ENCODE data around the gene BHMT2.

The BHMT2 gene

DNA sequence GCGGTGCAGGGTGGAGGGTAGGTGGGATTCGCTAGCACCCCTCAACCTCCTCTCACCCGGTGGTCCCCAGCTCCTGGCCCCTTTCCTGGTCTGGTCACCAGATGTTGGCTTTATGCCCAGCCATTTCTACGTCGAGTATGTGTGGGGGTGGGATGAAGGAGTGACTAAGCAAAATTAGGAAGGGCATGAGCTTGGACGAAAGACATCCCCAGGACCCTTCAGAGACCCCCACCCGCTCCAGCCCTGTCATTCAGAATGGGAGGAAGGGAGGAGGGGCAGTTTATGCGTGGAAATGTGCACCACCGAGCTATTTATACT, 742 bp downstream of the BHMT2 start:
- peak in 1 of 2 experiments; percentile 31 for DNase-seq (ENCODE audit: low read depth in 2 of 2)

DNA sequence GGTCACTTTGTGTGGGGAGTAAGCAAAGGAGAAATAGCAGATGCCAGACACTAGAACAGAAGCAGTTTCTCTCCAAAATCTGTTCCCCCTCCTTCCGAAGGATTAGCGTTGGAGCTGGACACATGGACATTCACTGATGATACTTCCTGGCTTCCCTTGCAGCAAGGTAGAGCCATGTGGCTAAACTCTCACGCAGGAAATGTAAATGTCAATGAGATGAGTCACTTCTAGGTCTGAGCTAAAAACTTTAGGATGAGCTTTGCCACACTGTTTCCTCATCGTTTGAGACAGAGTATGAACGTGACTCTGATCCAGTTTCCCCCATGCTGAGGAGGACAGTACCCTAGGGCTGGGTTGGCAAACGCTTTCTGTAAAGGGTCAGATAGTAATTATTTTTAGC, 5.1 kb downstream of the BHMT2 start:
- DNase-seq (ENCODE audit: low read depth in 2 of 2) = peak in 1 of 2 experiments; percentile 23

DNA sequence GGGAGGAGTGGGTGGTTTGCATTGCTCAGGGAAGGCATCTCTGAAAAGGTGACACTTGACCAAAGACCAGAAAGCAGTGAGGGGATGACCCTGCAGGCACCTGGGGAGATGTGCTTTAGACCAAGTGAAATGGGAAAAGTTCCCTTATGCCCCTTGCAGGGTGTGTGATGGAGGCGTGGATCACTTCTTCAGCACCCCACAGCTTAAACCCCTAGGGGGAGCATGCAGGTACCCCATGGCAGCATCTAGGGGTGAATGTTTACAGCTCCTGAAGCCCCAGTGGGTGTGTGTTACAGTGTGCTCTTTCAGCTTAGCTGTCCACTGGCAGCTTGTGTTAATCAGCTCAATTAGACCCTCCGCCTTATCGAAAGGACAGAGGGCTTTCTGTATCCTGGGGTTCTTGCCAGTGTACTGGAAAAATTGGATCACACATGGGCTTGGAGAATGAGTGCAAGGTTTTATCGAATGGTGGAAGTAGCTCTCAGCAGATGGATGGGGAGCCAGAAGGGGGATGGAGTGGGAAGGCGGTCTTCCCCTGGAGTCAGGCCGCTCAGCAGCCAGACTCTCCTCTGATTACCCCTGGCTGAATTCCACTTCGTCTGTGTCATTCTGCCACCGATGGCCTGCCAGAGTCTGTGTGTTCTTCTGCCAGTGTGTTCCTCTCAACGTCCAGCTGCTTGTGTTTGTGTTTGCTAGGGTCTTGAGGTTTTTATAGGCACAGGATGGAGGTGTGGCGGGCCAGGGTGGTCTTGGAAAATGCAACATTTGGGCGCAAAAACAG, 6.3 kb downstream of the BHMT2 start:
- DNase-seq (ENCODE audit: low read depth in 2 of 2) = no peak

DNA sequence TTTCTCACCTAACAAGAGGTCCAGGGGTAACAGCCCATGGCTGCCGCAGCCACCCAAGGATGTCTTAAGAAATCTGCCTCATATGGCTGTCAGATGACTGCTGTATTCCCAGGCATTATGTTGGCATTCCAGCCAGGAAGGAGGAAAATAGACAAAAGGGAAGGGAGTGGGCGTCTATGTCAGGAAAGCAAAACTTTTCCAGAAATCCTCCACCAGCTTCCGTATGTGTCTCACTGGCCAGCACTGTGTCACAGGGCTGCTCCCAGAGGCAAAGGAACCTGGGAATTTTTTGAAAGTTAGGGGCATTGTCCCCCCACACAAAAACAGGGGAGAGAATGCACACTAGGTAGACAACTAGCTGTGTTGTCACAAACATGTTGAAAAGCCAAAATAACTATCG, 7.3 kb downstream of the BHMT2 start:
- no peak for DNase-seq (ENCODE audit: low read depth in 2 of 2)

DNA sequence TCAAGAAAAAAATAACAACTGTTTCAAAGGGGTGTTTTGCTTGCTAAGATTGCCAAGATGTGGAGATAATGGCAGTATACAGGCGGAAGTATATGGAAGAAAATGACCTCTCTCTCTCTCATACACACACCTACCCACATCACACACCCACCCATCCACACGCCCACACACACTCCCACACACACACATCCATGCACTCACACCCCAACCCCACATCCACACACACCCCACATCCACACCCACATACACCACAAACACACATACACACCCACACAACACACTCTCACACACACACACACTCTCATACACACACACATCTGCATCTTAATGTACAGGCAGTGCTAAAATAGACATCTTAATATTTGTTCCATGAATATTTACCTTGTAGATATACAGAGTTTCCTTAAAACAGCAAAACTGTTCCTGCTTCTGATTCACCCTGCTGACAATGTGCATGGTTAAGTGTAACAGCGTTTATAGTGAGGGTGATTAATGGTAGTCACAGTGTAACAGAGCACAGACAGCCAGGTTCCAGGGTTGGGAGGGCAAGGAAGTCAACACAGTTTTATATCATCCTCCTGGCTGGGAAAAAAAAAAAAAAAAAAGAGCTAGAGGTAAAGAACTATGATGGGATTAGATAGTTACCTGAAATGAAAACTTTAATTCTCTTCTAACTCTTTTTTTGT, 8.3 kb downstream of the BHMT2 start:
- DNase-seq (ENCODE audit: low read depth in 2 of 2) = no peak

DNA sequence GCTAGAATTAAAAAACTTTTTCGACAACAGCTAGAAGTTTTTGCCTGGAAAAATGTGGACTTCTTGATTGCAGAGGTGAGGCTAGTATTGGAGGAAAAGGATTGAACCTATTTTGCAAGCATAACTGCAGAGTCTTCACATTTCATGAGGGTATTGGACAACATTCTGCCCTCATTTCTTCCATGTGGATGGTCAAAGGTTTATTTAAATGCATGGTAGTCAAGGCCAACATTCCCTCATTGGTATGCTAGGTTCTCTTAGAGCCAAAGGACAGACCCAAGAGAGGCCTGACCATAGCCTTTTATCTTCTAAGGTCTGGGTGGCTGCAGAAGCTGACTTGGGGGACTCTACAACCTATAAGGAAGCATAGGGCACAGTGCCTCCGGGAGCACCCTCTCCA, 11.2 kb downstream of the BHMT2 start:
- DNase-seq (ENCODE audit: low read depth in 2 of 2) = no peak

DNA sequence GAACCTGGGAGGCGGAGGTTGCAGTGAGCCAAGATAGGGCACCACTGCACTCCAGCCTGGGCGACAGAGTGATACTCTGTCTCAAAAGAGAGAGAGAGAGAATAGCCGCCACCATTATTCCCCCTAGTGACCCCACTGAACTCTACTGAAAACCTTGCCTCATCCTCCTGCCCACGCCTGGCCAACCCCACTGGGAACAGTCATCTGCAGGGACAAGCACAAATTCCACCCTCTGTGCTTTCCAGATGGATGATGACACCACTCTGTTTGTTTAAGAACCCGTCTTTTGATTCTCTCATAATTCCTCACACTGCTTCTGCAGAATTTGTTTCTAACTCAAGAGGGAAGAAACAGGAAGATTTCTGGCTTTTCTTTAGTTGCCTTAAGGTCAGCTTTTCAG, 12.2 kb downstream of the BHMT2 start:
- no peak for DNase-seq (ENCODE audit: low read depth in 2 of 2)

DNA sequence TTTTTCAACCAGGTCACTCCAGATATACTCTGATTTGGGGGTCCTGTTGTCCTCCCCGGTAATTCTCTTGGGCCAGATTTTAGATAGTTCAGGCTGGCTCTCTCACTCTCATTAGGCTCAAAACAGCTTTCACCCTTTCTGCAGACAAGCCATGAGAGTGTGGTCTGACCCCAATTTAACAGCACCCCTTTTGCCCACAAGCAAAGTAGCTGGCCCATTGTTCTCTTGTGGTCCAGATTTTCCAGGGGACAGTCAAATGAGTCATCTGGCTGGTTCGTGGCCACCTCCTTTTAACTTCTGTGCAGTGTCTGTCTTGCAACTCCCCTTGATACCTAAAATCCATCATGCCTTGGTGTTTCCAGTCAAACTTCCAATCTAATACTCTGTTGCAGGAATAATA, 16.5 kb downstream of the BHMT2 start:
- no peak for DNase-seq (ENCODE audit: low read depth in 2 of 2)

DNA sequence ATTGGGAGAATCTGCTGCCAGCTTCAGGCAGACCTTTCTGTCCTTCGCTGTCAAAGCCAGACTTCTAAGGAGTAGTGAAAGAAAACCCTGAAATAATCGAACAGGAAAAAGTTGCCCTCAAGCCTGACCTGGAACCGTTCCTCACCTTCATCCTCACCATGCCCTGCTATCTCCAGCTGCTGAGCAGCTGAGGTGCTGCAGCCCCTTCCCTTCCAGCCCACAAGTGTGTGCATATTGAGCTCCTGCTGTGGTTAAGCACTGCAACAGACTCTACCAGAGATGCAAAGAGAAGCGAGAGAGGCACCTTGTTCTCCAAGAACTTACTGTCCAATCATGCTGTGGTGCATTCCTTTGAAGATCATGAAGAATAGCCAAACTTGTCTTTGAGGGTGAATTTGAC, 18.9 kb downstream of the BHMT2 start:
- no peak for DNase-seq (ENCODE audit: low read depth in 2 of 2)

DNA sequence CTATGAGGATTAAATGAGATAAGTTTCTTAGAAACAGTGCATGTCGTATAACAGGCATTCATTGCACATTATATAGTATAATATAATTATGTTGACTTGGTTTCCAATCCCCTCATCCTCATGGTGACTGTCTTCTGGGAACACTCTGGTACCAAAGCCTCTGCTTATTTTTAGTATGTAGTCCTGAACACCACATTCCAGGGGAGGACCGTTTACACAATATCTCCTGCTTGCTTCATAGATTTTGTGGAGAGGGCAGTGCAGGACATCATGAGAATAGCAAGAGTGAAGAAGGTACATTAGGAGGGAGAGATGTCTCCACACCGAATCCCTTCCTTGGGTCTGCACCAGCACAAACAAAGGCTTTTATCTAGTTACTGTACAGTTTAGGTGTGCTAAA, 21.5 kb downstream of the BHMT2 start:
- DNase-seq (ENCODE audit: low read depth in 2 of 2) = no peak

DNA sequence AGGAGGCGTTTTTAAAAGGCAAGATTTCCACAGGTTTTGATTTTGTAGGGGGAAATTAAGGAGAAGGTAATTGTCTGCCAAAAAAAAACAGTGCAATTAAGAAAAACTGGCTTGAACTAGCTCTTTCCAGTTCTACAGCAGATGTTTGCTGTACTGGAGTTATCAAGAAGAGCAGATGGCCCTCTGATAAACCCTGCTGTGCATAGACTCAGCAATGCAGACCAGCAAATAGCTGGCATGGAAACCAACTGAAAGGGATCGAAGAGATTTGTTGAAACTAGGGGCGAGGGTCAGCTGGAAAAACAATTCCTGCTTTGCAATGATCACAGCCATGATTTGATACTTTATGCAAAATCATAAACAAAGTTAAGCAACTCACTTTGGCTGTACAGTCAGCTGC, 24.2 kb downstream of the BHMT2 start:
- DNase-seq (ENCODE audit: low read depth in 2 of 2) = no peak

DNA sequence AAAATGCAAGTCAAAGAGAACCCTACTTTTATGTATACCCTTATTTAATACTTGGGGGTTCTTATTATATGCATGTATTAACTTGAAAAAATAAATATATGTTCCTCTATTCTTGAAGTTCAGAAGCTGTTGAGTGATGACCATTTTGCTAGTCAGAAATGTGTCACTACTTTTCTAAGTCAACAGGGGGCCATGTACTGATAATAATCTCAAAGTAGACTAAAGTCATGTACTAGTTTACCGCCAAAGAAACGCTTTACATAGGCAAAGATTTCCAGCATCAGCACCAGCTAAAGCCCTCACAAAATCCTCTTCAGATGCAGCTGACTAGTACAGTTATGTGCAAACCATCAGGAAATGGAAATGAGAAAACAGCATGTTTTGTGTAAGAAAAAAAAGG, 36.3 kb downstream of the BHMT2 start:
- no peak for DNase-seq (ENCODE audit: low read depth in 2 of 2)

DNA sequence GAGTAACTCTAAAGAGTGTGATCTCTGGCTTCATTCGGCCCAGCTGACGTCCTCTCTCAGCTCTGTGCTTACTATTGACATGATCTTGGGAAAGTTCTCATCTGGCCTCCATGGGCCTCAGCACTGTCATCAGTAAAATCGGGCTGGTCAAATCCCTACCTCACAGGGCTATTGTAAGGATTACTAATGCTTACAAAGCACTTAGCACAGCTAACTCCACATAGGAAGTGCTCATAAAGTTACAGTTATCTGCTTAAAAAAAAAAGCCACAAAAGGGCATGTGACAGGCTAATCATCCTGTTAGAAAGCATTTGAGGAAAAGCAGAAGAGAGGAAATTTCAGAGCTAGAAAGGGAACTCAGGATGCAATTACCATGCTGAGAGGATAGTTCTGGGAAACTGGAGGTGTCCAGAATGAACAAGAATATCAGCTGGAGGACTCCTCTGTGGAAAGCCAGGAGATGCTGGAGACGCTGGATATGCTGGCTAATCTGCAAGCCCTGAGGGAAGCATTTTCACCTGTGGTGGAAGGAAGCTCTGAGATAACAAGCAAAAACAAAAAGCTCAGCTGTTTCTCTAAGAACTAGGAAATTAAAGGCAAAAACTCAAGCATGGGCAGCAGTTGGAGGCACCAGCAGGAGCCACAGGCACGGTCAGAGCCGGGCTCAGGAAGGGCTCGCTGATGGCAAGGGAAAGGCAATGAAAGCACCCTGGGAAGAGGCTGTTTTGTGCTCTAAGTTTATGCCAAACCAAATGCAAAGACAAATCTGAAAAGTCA, 37.6 kb downstream of the BHMT2 start:
- no peak for DNase-seq (ENCODE audit: low read depth in 2 of 2)

DNA sequence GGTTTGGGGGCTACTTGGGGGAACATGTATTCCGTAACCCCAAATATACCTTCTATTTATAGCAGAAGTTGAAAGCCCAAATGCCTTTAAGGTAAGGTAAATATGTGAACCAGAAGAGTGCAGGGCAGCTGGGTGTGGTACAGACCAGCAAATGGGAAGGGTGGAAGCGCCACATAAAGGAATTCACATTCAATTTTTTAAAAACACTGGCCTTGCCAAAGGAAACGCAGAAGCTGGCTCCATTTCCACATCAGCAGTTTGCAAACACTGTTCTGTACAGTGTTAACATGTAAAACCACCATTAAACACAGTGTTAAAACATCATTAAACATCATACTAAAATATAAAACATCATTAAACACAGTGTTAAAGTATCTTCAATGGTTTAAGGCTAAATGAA, 38.5 kb downstream of the BHMT2 start:
- DNase-seq (ENCODE audit: low read depth in 2 of 2) = no peak

DNA sequence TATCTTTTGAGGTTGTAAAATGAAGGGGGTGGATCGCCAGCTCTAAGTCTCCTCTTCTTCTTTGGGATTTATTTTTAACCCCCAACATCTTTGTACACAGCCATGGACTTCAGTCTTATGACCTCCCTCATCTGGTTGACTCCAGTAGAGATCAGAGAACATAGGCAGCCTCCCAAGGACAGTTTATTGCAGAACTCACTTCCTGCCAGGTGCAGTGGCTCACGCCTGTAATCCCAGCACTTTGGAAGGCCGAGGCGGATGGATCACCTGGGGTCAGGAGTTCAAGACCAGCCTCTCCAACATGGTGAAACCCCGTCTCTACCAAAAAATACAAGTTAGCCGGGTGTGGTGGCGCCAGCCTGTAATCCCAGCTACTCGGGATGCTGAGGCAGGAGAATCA, 39.2 kb downstream of the BHMT2 start:
- no peak for DNase-seq (ENCODE audit: low read depth in 2 of 2)

DNA sequence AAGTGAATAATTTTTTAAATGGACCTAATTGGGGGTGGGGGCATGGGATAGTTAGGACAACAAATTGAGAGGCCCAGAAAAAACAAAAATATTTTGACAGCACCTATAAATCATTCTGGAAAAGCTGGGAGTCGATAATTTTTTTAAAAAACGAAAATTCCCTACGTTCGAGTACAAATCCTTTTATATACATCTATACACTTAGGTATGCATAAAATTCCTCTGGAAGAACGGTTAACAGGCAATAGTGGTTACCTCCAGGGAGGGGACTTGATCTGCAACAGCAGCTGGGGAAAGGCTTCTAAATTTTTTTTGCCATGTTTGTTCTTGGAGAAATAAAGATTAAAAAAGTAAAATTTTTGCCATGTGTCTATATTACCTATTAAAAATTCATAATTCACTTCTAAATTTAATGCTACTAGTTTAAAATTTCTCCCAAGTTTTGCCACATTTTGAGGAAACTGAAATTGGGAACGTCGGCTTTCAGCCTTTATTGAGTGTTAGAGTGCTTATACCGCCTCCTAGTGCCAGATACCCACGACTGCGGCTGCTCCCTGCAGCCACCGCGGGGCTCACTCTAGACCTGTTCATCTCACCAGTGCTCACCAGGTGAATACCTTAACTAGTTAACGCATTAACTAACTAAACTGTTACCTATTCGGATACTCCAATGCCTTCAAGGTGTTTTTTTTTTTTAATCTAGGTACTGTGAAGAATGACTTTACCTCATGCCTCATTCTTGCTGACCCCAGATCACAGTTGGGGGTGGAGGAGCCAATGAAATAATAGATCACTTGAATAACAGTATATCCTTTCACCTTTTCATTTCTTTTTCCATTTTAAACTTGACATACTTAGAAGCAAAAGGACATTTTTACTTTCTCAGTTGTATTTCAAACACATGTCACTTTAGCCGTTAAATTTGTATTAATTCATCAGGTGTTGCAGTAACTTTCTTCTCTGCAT, 40.2 kb downstream of the BHMT2 start:
- no peak for DNase-seq (ENCODE audit: low read depth in 2 of 2)

DNA sequence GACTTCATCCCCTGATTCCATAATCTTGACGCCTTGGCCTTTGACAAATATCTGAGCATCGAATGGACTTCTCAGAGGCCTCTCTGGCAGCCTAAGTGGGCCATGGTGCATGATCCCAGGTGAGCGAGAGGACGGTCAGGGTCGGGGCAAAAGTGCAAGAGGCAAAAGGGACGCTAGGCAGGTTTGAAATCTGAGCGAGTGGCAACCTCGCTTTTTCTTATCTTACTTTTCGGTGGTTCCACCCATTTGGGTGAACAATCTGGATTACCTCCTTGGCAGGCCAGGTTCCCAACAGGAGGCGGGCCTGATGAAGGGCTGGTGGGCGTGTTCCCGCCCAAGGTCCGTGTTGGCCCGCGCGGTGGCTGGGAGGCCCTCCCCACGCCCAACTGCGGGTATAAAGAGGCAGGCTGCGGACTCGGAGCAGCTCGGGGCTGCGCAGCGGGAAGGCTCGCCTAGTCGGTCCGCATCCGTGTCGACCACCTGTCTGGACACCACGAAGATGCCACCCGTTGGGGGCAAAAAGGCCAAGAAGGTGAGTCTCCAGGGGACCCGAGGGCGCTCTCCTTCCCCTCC, 41.9 kb downstream of the BHMT2 start, which contains the start of gene BHMT:
TSS of gene BHMT (plus strand) at position 423 of the 573 bp plus-strand sequence. CDS start at position 500, 77 bp downstream.
- DNase-seq (ENCODE audit: low read depth in 2 of 2) = no peak

DNA sequence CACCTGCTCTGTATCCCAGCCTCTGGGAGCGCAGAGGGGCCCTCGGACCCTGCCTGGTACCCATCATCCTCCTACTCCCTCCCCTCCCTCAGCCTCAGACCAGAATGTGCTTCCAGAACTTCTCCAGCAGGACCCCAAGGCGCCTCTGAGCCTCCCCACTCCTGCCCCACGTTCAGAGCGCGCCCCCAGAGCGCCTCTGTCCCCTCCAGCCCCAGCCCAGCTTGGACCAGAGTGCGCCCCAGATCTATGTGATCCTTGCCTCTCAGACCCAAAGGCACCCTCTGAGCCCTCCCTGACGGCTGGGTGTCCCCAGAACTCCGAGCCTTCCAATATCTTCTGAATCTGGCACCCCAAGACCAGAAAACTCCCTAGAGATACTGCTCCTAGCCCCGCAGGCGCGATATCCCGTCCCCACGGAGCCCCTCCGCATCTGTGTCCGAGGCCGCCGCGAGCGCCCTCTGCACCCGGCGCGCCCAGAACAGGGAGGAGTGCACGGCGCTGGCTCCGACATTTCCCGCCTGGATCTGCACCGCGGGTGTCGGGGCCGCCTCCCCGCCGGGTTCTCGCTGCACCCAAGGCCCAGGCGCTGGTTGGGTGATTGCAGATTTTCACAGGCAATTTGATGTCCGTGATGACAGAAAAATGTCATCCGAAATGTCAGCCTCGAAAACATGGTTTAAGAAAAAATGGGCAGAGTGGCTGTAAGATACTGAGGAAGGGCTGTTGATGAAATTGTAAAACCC, 42.6 kb downstream of the BHMT2 start:
- DNase-seq (ENCODE audit: low read depth in 2 of 2) = no peak

DNA sequence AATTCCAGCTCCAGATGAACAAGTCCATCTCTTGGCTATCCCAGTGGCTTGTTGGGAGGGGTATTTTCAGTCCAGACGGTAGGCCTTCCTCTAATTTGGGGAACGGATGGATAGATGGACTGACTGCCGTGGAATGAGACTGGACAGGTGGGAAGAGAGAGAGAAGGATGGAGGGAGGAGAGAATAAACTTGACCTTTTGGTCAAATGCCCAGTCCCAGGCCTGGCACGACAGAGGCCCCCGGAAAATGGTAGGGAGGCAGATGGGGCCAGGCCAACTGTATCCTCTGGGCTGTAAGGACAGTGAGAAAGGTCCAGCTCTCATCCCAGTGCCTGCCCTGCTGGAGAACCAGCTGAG, 43.1 kb downstream of the BHMT2 start:
- no peak for DNase-seq (ENCODE audit: low read depth in 2 of 2)

DNA sequence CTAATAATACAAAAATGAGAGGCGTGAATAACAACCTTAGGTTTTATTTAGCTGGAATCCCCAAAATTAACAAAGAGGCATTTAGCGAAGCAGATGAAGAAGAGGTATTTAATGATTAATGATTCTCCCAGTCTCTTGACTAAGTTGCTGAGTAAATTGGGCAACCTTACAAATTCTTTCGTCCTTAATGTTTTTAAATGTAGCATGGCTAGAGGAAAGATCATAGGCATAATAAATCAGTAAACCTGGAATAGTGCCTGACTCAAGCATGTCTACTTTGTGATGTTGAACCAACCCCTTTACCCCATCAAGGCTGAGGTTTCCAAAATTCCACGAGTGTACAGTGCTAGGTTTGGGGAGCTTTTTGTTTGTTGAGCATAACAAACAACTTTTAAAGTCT, 49.9 kb downstream of the BHMT2 start:
- no peak for DNase-seq (ENCODE audit: low read depth in 2 of 2)

DNA sequence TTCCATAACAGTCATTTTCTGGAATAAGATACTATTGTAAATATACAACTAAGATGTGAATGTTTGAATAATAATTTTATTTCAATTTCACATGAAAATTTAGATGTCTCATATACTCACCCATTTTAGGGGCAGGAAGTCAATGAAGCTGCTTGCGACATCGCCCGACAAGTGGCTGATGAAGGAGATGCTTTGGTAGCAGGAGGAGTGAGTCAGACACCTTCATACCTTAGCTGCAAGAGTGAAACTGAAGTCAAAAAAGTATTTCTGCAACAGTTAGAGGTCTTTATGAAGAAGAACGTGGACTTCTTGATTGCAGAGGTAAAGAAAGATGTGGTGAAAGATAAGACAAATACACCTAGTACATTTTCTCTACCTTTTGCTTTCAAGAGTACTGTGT, 50.7 kb downstream of the BHMT2 start:
- DNase-seq (ENCODE audit: low read depth in 2 of 2) = no peak
